ENCODE measurements around the gene CCND1. TPM values are rescaled to one million over a fixed set of nuclear protein-coding genes. Genes with fewer than 3 reads are reported as not detected.

The CCND1 gene
- total RNA-seq, 1 experiment from 2014 or later = 2,517 TPM

GRCh38 chr11:69647390-69647748 is 6.4 kb downstream of the CCND1 start:
- DNase-seq (ENCODE audit: low spot score) = peak; percentile 74
- H3K36me3 ChIP-seq (ENCODE audit: insufficient read depth, low read length, poor library complexity, severe bottlenecking) = peaks cover 100% of the 10 kb centered on the region
- H3K4me1 ChIP-seq (ENCODE audit: insufficient read depth, low read length, poor library complexity, severe bottlenecking) = peaks cover 72% of the 10 kb centered on the region
- CTCF ChIA-PET = no interaction called here
- H3K27me3 ChIP-seq (replicated peaks; ENCODE audit: insufficient read depth, low read depth, low read length, poor library complexity) = no peaks in the 10 kb centered on the region
- intact Hi-C loops (cut with micrococcal nuclease; ENCODE audit: unreplicated experiment) = no loop called here
- H3K27ac ChIP-seq (ENCODE audit: low read depth, low read length, poor library complexity, severe bottlenecking) = peak overlapping the region; percentile 99
- H3K9me3 ChIP-seq (ENCODE audit: low read depth, low read length, poor library complexity, severe bottlenecking) = no peaks in the 10 kb centered on the region
- peak overlapping the region; percentile 86 for H3K4me3 ChIP-seq (ENCODE audit: low read depth, low read length, poor library complexity, severe bottlenecking)
- POLR2A ChIA-PET (ENCODE audit: low non-redundant PET) = no interaction called here
- TF ChIP-seq CTCF (conservative IDR thresholded peaks at IDR 0.05; ENCODE audit: low read depth, low read length) (no peak), EZH2 (IDR thresholded peaks at IDR 0.05; ENCODE audit: borderline replicate concordance, low read depth, low read length, poor library complexity, severe bottlenecking) (no peak)
- BruUV-seq (replicated peaks) = no TSS peak

GRCh38 chr11:69647761-69648497 is 7.0 kb downstream of the CCND1 start:
- no peak for TF ChIP-seq EZH2 (IDR thresholded peaks at IDR 0.05; ENCODE audit: borderline replicate concordance, low read depth, low read length, poor library complexity, severe bottlenecking)
- ChIA-PET POLR2A (ENCODE audit: low non-redundant PET) (no interaction called here), CTCF (no interaction called here)
- Histone ChIP-seq H3K4me1 (ENCODE audit: insufficient read depth, low read length, poor library complexity, severe bottlenecking) (peaks cover 78% of the 10 kb centered on the region), H3K9me3 (ENCODE audit: low read depth, low read length, poor library complexity, severe bottlenecking) (no peaks in the 10 kb centered on the region), H3K27me3 (replicated peaks; ENCODE audit: insufficient read depth, low read depth, low read length, poor library complexity) (no peaks in the 10 kb centered on the region), H3K27ac (ENCODE audit: low read depth, low read length, poor library complexity, severe bottlenecking) (peak overlapping the region; percentile 99), H3K4me3 (ENCODE audit: low read depth, low read length, poor library complexity, severe bottlenecking) (peak overlapping the region; percentile 86), H3K36me3 (ENCODE audit: insufficient read depth, low read length, poor library complexity, severe bottlenecking) (peaks cover 100% of the 10 kb centered on the region)
- intact Hi-C loops (cut with micrococcal nuclease; ENCODE audit: unreplicated experiment) = no loop called here
- no TSS peak for BruUV-seq (replicated peaks)
- peak; percentile 77 for DNase-seq (ENCODE audit: low spot score)

GRCh38 chr11:69648679-69649575 is 8.0 kb downstream of the CCND1 start:
- H3K4me3 ChIP-seq (ENCODE audit: low read depth, low read length, poor library complexity, severe bottlenecking) = peak overlapping the region; percentile 86
- ChIA-PET CTCF (no interaction called here), POLR2A (ENCODE audit: low non-redundant PET) (interaction anchor here (0.5 to 1.0 kb wide), 2 partner anchors 10 to 581 kb away, joined by 3 to 4 read pairs; no protein-coding TSS in a partner anchor)
- H3K27ac ChIP-seq (ENCODE audit: low read depth, low read length, poor library complexity, severe bottlenecking) = peak overlapping the region; percentile 99
- intact Hi-C loops (cut with micrococcal nuclease; ENCODE audit: unreplicated experiment) = no loop called here
- DNase-seq (ENCODE audit: low spot score) = peak; percentile 70
- H3K9me3 ChIP-seq (ENCODE audit: low read depth, low read length, poor library complexity, severe bottlenecking) = no peaks in the 10 kb centered on the region
- H3K27me3 ChIP-seq (replicated peaks; ENCODE audit: insufficient read depth, low read depth, low read length, poor library complexity) = no peaks in the 10 kb centered on the region
- BruUV-seq (replicated peaks) = no TSS peak
- TF ChIP-seq CTCF (conservative IDR thresholded peaks at IDR 0.05; ENCODE audit: low read depth, low read length) = no peak
- TF ChIP-seq EZH2 (IDR thresholded peaks at IDR 0.05; ENCODE audit: borderline replicate concordance, low read depth, low read length, poor library complexity, severe bottlenecking) = no peak
- peaks cover 100% of the 10 kb centered on the region for H3K36me3 ChIP-seq (ENCODE audit: insufficient read depth, low read length, poor library complexity, severe bottlenecking)
- H3K4me1 ChIP-seq (ENCODE audit: insufficient read depth, low read length, poor library complexity, severe bottlenecking) = peaks cover 88% of the 10 kb centered on the region

All from A673 (cell line).